ENCODE data around the gene CYB5B. TPM values are rescaled to one million over a fixed set of nuclear protein-coding genes. Genes with fewer than 3 reads are reported as not detected.

The CYB5B gene
- polyA plus RNA-seq, 10 donors = 51.6 to 85.7 (median 68.2) TPM

DNA sequence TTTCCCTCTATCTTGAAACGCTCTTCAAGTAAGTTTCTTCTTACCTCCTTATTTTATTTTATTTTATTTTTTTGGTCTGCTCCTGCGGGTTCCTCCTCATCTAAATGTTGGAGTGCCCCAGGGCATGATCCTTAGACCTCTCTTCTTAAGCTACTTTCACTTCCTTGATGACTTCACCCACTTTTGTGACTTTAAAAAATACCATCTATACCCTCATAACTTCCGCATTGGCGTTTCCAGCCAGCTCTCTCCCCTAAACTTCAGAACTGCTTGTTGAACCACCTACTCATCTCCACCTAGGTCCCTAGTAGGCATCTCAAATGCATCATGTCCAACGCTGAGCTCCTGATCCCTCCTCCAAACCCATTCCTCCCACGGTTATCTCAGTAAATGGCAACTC is 89.9 kb downstream of the CYB5B start:
- no peak for DNase-seq

Other genes with a start within 250 kb of the CYB5B start
- 10 to 100 TPM; 14.8 to 21.2 (median 17.7) TPM for gene SNTB2, start 237.5 kb upstream of the CYB5B start, polyA plus RNA-seq (ENCODE audit: insufficient read length in 10 of 10)
- gene VPS4A, start 113.3 kb upstream of the CYB5B start, polyA plus RNA-seq (ENCODE audit: insufficient read length in 10 of 10) = 10 to 100 TPM; 32.4 to 38.1 (median 36.2) TPM
- 1 to 10 TPM; 2.3 to 7.1 (median 3.8) TPM for gene PDF, start 94.0 kb upstream of the CYB5B start, polyA plus RNA-seq (ENCODE audit: insufficient read length in 10 of 10)
- 10 to 100 TPM; 19.0 to 23.6 (median 20.8) TPM for gene COG8, start 85.1 kb upstream of the CYB5B start, polyA plus RNA-seq (ENCODE audit: insufficient read length in 10 of 10)
- gene NIP7, start 84.8 kb upstream of the CYB5B start, polyA plus RNA-seq (ENCODE audit: insufficient read length in 10 of 10) = 10 to 100 TPM; 18.4 to 29.5 (median 23.4) TPM
- 1 to 10 TPM in 7 of 10 donors, under 1 TPM in 3; 0.80 to 2.0 (median 1.4) TPM for gene TMED6, start 72.8 kb upstream of the CYB5B start, polyA plus RNA-seq (ENCODE audit: insufficient read length in 10 of 10)
- gene TERF2, start 38.6 kb upstream of the CYB5B start, polyA plus RNA-seq (ENCODE audit: insufficient read length in 10 of 10) = 10 to 100 TPM; 27.8 to 35.2 (median 29.3) TPM
- gene NFAT5, start 141.3 kb downstream of the CYB5B start, polyA plus RNA-seq (ENCODE audit: insufficient read length in 10 of 10) = 10 to 100 TPM; 10.3 to 22.7 (median 15.5) TPM